Karpas-422 (cell line): Measurements from ENCODE around the gene KPRP. TPM values are rescaled to one million over a fixed set of nuclear protein-coding genes. Genes with fewer than 3 reads are reported as not detected.

Source experiments
- DNase-seq: peaks from one replicate; pipeline ENCODE4 v3.0.0-alpha.2; 2015
- H2AFZ ChIP-seq: fragments of 200-600 bp; sonication (generic); 2 replicates; pipeline ENCODE4 v1.6.1; 2014; ENCODE audit warnings: antibody characterized with exemption, low read length, mixed read lengths
- H3K27ac ChIP-seq: fragments of 200-600 bp; sonication (generic); 2 replicates; pipeline ENCODE4 v1.5.1; 2014; ENCODE audit warnings: mild to moderate bottlenecking, low read length, moderate library complexity
- H3K27me3 ChIP-seq: fragments of 200-600 bp; sonication (generic); 2 replicates; pipeline ENCODE4 v1.6.1; 2014; ENCODE audit warnings: low read length, mixed read lengths
- H3K36me3 ChIP-seq: fragments of 200-600 bp; sonication (generic); 2 replicates; pipeline ENCODE4 v1.6.1; 2014; ENCODE audit warnings: low read length, mixed read lengths; ENCODE audit not compliant: insufficient read depth
- H3K4me1 ChIP-seq: fragments of 200-600 bp; sonication (generic); 2 replicates; pipeline ENCODE4 v1.6.1; 2014; ENCODE audit warnings: mild to moderate bottlenecking, low read length, mixed read lengths
- H3K4me2 ChIP-seq: fragments of 200-600 bp; sonication (generic); 2 replicates; pipeline ENCODE4 v1.6.1; 2014; ENCODE audit warnings: low read length, low read depth, mild to moderate bottlenecking; ENCODE audit not compliant: poor library complexity, severe bottlenecking
- H3K4me3 ChIP-seq: fragments of 200-600 bp; sonication (generic); 2 replicates; pipeline ENCODE4 v1.5.1; 2014; ENCODE audit warnings: mild to moderate bottlenecking, antibody characterized with exemption, low read length, mixed read lengths
- H3K79me2 ChIP-seq: fragments of 200-600 bp; sonication (generic); 2 replicates; pipeline ENCODE4 v1.6.1; 2014; ENCODE audit warnings: mild to moderate bottlenecking, low read length, mixed read lengths
- H3K9ac ChIP-seq: fragments of 200-600 bp; sonication (generic); 2 replicates; pipeline ENCODE4 v1.6.0; 2014; ENCODE audit warnings: low read length
- H3K9me2 ChIP-seq: fragments of 200-600 bp; sonication (generic), shearing (Covaris generic); replicated peaks from 2 replicates; pipeline ENCODE4 v1.6.0; 2014; ENCODE audit warnings: mild to moderate bottlenecking, low read length, moderate library complexity; ENCODE audit not compliant: insufficient read depth
- H3K9me3 ChIP-seq: fragments of 300-700, 200-600 bp; sonication (generic); 2 replicates; pipeline ENCODE4 v1.6.1; 2014; ENCODE audit warnings: low read length, mixed read lengths
- H4K20me1 ChIP-seq: fragments of 200-600 bp; sonication (generic); 2 replicates; pipeline ENCODE4 v1.6.1; 2014; ENCODE audit warnings: mild to moderate bottlenecking, antibody characterized with exemption, low read length, low read depth; ENCODE audit not compliant: insufficient read depth
- total RNA-seq: library from RNA; depleted of rRNA; stranded (reverse); fragments of >200 nt; shearing (Covaris generic); gene quantifications from 2 replicates; pipeline ENCODE4 v1.2.3, GENCODE V29; 2014; ENCODE audit warnings: low replicate concordance

Gene KPRP
- total RNA-seq, 1 experiment from 2014 or later, result not detected

DNA sequence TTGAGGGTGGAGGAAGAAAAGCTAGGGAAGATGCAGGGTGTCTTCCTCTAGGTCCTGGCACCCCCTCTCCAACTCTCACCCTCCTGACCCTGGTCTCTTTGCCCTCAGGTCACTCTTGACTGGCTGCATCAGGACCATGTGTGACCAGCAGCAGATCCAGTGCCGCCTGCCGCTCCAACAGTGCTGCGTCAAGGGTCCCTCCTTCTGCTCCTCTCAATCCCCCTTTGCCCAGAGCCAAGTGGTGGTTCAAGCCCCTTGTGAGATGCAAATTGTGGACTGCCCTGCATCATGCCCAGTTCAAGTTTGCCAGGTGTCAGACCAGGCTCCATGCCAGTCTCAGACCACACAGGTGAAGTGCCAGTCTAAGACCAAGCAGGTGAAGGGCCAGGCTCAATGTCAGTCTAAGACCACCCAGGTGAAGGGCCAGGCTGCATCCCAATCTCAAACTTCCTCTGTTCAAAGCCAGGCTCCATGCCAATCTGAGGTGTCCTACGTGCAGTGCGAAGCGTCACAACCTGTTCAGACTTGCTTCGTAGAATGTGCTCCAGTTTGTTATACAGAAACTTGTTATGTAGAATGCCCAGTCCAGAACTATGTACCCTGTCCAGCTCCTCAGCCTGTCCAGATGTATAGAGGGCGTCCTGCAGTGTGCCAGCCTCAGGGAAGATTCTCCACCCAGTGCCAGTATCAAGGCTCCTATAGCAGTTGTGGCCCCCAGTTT, 1.8 kb downstream of the KPRP start:
- DNase-seq, result no peak

DNA sequence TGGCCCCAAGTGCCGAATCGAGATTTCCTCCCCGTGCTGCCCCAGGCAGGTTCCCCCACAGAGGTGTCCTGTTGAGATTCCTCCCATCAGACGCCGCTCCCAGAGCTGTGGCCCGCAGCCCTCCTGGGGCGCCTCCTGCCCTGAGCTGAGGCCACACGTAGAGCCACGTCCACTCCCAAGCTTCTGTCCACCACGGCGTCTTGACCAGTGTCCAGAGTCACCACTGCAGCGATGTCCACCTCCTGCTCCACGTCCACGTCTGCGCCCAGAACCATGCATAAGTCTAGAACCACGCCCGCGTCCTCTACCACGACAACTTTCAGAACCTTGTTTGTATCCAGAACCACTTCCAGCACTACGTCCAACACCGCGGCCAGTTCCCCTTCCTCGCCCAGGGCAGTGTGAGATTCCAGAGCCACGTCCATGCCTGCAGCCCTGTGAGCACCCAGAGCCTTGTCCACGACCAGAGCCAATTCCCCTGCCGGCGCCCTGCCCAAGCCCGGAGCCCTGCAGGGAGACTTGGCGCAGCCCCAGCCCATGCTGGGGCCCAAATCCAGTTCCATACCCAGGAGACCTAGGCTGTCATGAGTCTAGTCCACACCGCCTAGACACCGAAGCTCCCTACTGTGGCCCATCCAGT, 2.8 kb downstream of the KPRP start:
- DNase-seq, result no peak
- no peaks in the 10 kb centered on the region for H4K20me1 ChIP-seq
- no peaks in the 10 kb centered on the region for H3K79me2 ChIP-seq
- no peak overlapping the region for H3K4me2 ChIP-seq
- H2AFZ ChIP-seq, result no peak overlapping the region
- no peak overlapping the region for H3K9ac ChIP-seq
- H3K4me1 ChIP-seq, result no peaks in the 10 kb centered on the region
- H3K4me3 ChIP-seq, result no peak overlapping the region
- no peak overlapping the region for H3K27ac ChIP-seq
- no peaks in the 10 kb centered on the region for H3K9me2 ChIP-seq
- H3K27me3 ChIP-seq, result no peaks in the 10 kb centered on the region
- no peaks in the 10 kb centered on the region for H3K36me3 ChIP-seq
- H3K9me3 ChIP-seq, result no peaks in the 10 kb centered on the region

More for the DNA sequence above, 1.8 kb downstream of the KPRP start:
- Histone ChIP-seq H3K4me3 (no peak overlapping the region), H3K9ac (no peak overlapping the region), H3K9me2 (no peaks in the 10 kb centered on the region), H3K4me1 (no peaks in the 10 kb centered on the region), H2AFZ (no peak overlapping the region), H3K79me2 (no peaks in the 10 kb centered on the region), H3K27me3 (no peaks in the 10 kb centered on the region), H4K20me1 (no peaks in the 10 kb centered on the region), H3K36me3 (no peaks in the 10 kb centered on the region), H3K4me2 (no peak overlapping the region), H3K9me3 (no peaks in the 10 kb centered on the region), H3K27ac (no peak overlapping the region)

DNA sequence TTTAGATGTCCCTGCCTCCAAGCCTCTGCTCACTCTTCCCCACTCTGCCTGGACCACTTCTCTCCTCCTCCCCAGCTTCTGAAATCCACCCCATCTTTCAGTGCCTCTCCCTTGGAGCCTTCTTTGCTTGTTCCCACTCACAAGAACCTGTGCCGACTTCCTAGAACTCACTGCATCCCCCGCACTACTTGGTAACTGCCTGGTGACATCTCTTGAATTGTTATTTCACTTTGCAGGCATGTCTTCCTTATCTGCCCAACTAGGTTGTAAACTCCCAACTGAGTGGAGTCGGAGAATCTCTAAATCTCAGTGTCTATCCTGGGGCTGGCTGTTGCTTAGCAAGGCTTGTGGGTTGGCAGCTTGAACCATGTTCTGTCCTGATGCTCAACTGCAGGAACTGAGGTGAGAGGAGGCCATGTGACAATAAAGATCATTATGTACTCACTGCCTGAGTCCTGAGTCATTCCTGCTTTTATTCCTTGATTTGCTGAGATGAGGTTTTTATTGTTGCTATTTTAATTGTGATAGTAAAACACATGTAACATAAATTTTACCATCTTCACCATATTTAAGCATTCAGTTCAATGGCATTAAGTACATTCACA, 3.9 kb downstream of the KPRP start:
- Histone ChIP-seq H3K27ac (no peak overlapping the region), H3K4me2 (no peak overlapping the region), H3K9ac (no peak overlapping the region), H3K4me3 (no peak overlapping the region), H3K9me2 (no peaks in the 10 kb centered on the region), H3K27me3 (no peaks in the 10 kb centered on the region), H4K20me1 (no peaks in the 10 kb centered on the region), H3K79me2 (no peaks in the 10 kb centered on the region), H3K9me3 (no peaks in the 10 kb centered on the region), H3K4me1 (no peaks in the 10 kb centered on the region), H3K36me3 (no peaks in the 10 kb centered on the region), H2AFZ (no peak overlapping the region)
- no peak for DNase-seq

DNA sequence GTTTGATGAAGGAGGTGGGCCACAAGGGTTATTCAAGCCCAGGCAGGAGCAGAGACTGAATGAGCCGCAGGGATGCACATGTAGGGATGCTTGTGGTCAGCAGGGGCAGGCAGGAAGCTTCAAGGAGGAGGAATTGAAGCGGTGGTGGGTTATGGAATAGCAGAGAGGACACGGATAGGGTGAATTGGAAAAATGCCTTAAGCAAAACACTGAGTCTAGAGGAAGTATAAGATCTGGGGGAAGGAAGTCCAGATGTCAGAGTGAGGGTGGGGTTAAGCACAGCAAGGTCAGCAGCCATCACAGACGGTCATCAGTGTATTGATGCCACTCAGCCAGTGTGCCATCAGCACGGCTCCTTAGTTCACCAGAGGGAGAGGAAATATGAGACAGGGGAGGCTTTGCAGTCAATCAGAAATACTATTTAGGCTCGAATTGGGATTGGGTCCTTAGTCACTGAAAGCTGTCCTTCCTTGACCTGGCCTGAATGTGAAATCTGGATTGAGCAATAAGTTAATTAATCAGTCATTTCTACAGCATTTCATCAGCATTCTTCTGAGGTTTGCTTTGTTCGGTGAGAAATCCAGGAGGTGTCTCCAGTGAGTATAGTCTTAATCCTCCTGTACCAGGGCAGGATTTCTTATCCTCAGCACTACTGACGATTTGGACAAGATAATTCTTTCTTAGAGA, 11.2 kb downstream of the KPRP start:
- Histone ChIP-seq H3K9ac (no peak overlapping the region), H3K4me3 (no peak overlapping the region), H3K27ac (no peak overlapping the region), H3K4me2 (no peak overlapping the region), H4K20me1 (no peaks in the 10 kb centered on the region), H3K9me2 (no peaks in the 10 kb centered on the region), H3K27me3 (no peaks in the 10 kb centered on the region), H3K79me2 (no peaks in the 10 kb centered on the region), H2AFZ (no peak overlapping the region), H3K36me3 (no peaks in the 10 kb centered on the region), H3K4me1 (no peaks in the 10 kb centered on the region), H3K9me3 (no peaks in the 10 kb centered on the region)
- DNase-seq, result no peak

DNA sequence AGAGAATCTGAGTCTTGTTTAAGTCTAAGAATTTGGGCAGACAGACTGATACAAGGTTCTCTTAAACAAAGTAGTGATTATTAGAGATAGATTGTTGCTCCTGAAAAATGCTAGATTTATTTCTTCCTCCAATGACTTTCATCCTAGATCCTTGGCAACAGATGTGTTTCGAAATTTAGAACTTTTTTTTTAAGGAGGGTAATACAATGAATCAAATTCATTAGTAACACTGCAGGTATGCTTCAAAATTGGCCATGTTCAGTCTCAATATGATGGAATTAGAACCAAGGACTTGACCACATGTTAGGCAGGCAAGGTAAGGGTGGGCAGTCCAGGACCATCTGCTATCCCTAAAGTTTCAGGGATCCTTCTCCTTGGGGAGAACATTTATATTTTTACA, 12.6 kb downstream of the KPRP start:
- no peak overlapping the region for H3K4me3 ChIP-seq
- no peak overlapping the region for H3K9ac ChIP-seq
- H2AFZ ChIP-seq, result no peak overlapping the region
- no peaks in the 10 kb centered on the region for H4K20me1 ChIP-seq
- no peaks in the 10 kb centered on the region for H3K4me1 ChIP-seq
- no peaks in the 10 kb centered on the region for H3K36me3 ChIP-seq
- no peaks in the 10 kb centered on the region for H3K27me3 ChIP-seq
- H3K79me2 ChIP-seq, result no peaks in the 10 kb centered on the region
- no peak overlapping the region for H3K27ac ChIP-seq
- no peaks in the 10 kb centered on the region for H3K9me3 ChIP-seq
- H3K4me2 ChIP-seq, result no peak overlapping the region
- H3K9me2 ChIP-seq, result no peaks in the 10 kb centered on the region
- DNase-seq, result no peak

DNA sequence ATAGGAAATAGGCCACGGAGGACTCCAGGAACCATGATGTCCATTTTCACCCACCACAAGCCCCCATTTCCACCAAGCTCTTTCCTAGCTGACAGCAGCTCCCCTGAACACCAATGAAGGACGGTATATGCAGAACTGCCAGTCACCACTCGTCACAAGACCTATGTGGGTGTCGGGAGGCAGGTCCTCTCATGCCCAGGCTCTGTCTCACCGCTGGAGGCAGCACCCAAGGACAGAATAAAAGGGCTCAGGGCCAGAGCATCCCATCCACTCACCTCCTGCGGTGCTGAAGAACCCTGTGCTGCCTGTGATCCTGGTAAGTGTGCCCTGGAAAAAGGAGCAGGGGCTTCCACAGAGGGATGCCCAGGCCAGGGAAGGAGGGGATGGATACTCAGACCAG, 17.1 kb downstream of the KPRP start, which contains the start of gene LCE1F:
Gene LCE1F (plus strand): TSS at position 266 of the 400 bp plus-strand sequence. CDS start 1,232 bp downstream, outside the sequence.
- no peak within 1 kb of the TSS for H3K27ac ChIP-seq
- peak; percentile 52 for DNase-seq
- H3K9me2 ChIP-seq, result no peaks in the 10 kb centered on the region
- H3K36me3 ChIP-seq, result no peaks in the 10 kb centered on the region
- H3K79me2 ChIP-seq, result no peaks in the 10 kb centered on the region
- H3K9ac ChIP-seq, result no peak within 1 kb of the TSS
- no peaks in the 10 kb centered on the region for H4K20me1 ChIP-seq
- H3K4me2 ChIP-seq, result no peak within 1 kb of the TSS
- H3K4me1 ChIP-seq, result no peaks in the 10 kb centered on the region
- H3K4me3 ChIP-seq, result no peak within 1 kb of the TSS
- no peaks in the 10 kb centered on the region for H3K9me3 ChIP-seq
- no peak within 1 kb of the TSS for H2AFZ ChIP-seq
- H3K27me3 ChIP-seq, result no peaks in the 10 kb centered on the region

DNA sequence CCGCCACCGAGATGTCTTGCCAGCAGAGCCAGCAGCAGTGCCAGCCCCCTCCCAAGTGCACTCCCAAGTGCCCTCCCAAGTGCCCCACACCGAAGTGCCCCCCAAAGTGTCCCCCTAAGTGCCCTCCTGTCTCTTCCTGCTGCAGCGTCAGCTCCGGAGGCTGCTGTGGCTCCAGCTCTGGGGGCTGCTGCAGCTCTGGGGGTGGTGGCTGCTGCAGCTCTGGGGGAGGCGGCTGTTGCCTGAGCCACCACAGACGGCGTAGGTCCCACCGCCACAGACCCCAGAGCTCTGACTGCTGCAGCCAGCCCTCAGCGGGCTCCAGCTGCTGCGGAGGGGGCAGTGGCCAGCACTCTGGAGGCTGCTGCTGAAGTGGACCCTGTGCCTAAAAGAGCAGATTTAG, 18.5 kb downstream of the KPRP start:
- no peak overlapping the region for H3K4me3 ChIP-seq
- no peak overlapping the region for H2AFZ ChIP-seq
- no peak overlapping the region for H3K9ac ChIP-seq
- H3K27ac ChIP-seq, result no peak overlapping the region
- no peaks in the 10 kb centered on the region for H3K4me1 ChIP-seq
- H3K27me3 ChIP-seq, result no peaks in the 10 kb centered on the region
- H3K79me2 ChIP-seq, result no peaks in the 10 kb centered on the region
- DNase-seq, result no peak
- H3K4me2 ChIP-seq, result no peak overlapping the region
- no peaks in the 10 kb centered on the region for H4K20me1 ChIP-seq
- no peaks in the 10 kb centered on the region for H3K36me3 ChIP-seq
- H3K9me2 ChIP-seq, result no peaks in the 10 kb centered on the region
- H3K9me3 ChIP-seq, result no peaks in the 10 kb centered on the region

DNA sequence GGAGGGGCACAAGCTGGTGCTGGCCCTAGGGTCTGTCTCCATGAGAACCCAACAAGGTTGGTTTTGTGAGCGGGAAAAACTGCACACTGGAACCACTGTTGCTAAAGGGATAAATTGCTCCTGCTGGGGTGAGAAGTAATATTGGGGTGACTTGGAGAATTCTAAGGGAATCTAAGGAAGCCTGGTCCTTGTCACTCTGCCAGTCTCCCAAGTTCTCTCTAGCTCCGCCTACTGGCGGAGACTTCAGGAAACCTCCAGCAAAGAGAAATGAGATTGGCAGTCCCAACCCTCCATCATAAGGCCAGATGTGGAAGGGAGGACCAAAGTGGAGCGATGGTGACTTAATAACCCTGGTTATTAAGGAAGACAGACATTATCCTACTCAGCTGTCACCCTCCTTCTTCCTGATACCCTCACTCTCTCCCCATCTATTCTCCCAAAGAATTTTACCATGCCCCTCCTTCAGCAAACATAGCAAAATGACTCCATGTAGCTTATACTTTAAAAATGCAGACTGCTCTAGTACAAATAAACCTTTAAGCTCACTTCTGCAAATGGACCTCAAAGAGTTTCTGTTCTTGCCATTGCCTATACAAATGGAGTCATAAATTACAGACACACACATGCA, 19.8 kb downstream of the KPRP start:
- Histone ChIP-seq H3K27ac (no peak overlapping the region), H3K36me3 (no peaks in the 10 kb centered on the region), H3K27me3 (no peaks in the 10 kb centered on the region), H3K79me2 (no peaks in the 10 kb centered on the region), H4K20me1 (no peaks in the 10 kb centered on the region), H2AFZ (no peak overlapping the region), H3K4me3 (no peak overlapping the region), H3K9ac (no peak overlapping the region), H3K4me1 (no peaks in the 10 kb centered on the region), H3K9me3 (no peaks in the 10 kb centered on the region), H3K9me2 (no peaks in the 10 kb centered on the region), H3K4me2 (no peak overlapping the region)
- peak; percentile 50 for DNase-seq
